Fibroblast of the aortic adventitia (primary cell): ENCODE results near the gene GMDS. TPM values are rescaled to one million over a fixed set of nuclear protein-coding genes. Genes with fewer than 3 reads are reported as not detected.
A peak's percentile ranks its signal among the peaks of the same experiment; 100 is the strongest.

Source experiments
- DNase-seq: peaks from one replicate; pipeline ENCODE4 v3.0.0-alpha.2; 2010; ENCODE audit warnings: low read depth
- H3K4me3 ChIP-seq: 2 replicates; pipeline ENCODE4 v1.5.1; 2011; ENCODE audit warnings: low read depth, mild to moderate bottlenecking, control low read depth, low read length, moderate library complexity
- total RNA-seq: library from RNA; depleted of rRNA; stranded (reverse); fragments of >200 nt; gene quantifications from 2 replicates; pipeline ENCODE4 v1.2.3, GENCODE V29; 2012; ENCODE audit warnings: low replicate concordance
- TF ChIP-seq, protein P1 (sequence below): IDR thresholded peaks from 2 replicates; pipeline ENCODE4 v1.5.1; 2011; ENCODE audit warnings: mild to moderate bottlenecking, low read length, control low read depth, inconsistent platforms; ENCODE audit not compliant: insufficient read depth

Gene GMDS
- total RNA-seq, 1 donor = 15.9 TPM

DNA sequence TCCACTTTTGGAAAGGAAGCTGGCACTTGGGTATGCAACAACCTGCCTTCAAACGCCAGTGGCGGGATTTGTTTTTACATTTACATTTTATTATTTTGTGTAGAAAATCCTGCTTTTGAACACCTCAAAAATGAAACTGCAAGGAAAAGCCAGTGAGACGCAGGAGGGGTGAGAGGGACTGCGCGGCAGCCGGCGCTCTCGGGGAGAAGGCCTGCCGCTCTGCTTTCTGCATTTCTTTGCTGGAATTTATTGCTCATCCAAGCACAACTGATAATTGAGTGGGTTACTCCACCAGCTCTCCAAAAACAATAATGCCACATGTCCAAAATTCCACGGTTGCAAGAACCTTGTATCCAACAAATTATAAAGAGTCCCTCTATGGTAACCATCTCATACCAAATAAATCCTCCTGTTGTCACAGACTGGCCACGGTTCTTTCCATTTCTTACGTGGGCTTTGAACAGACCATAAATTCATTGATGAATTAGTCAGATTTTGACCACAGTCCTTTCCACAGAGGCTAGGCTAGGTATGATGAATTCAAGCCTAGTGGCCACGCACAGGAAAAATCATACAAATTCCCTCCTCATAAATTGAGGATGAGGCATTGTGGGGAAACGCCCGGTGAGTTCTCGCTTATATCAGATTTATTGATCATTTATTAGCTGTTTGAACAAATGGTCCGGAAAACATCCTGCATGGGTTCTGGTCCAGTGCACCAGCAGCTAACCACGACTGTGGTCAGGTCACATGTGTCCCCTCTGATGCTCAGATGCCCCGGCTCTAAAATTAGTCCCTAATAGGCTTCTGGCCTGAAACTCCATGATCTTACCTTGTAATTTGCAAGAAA lies 667.3 kb downstream of the GMDS start:
- H3K4me3 ChIP-seq = no peak overlapping the region
- TF ChIP-seq, protein P1, sequence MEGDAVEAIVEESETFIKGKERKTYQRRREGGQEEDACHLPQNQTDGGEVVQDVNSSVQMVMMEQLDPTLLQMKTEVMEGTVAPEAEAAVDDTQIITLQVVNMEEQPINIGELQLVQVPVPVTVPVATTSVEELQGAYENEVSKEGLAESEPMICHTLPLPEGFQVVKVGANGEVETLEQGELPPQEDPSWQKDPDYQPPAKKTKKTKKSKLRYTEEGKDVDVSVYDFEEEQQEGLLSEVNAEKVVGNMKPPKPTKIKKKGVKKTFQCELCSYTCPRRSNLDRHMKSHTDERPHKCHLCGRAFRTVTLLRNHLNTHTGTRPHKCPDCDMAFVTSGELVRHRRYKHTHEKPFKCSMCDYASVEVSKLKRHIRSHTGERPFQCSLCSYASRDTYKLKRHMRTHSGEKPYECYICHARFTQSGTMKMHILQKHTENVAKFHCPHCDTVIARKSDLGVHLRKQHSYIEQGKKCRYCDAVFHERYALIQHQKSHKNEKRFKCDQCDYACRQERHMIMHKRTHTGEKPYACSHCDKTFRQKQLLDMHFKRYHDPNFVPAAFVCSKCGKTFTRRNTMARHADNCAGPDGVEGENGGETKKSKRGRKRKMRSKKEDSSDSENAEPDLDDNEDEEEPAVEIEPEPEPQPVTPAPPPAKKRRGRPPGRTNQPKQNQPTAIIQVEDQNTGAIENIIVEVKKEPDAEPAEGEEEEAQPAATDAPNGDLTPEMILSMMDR = no peak
- no peak for DNase-seq

DNA sequence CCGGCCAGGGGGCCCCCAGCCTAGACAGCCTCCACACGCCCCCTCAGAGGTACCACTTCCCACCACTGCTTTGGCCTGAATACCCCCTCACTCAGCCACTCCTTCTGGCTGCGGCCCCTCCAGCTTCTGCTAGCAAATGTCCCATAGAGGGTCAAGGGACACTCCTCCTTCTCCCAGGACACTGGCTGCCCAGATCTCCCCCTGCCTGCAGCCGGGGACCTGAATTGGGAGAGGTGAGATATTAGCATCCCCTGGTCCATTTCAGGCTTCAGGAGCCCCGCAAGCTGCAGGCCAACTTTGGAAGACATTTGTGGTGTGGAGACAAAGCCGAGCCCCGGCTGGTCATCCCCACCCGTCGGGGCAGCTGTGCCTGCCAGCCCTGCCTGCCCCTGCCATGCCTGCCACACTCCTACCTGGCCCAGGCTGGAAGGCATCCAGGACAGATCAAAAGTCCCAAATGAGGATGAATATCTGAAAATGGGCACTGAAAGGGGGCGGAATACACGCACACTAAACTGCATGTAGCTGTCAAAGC lies 668.2 kb downstream of the GMDS start:
- DNase-seq = no peak
- TF ChIP-seq, protein P1 = no peak
- H3K4me3 ChIP-seq = no peak overlapping the region

DNA sequence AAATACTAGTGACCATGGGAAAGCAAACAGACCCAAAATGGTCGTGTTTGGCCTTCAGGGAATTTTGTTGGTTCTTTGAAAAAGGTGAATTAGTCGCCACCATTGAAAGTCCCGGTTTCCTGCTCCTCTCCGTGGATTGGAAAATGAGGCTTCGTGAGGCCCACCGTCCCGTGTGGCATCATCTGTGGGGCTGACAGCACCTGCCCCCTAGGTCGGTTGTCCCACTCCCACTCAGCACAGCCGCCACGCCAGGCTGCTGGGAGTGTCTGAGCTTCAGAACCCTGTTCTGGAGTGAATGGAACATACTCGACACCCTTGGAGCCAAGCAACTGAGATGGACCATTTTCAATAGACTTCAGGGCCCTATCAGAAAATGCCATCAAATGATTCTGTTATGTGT lies 668.7 kb downstream of the GMDS start:
- no peak overlapping the region for H3K4me3 ChIP-seq
- TF ChIP-seq, protein P1 = no peak
- DNase-seq = no peak

DNA sequence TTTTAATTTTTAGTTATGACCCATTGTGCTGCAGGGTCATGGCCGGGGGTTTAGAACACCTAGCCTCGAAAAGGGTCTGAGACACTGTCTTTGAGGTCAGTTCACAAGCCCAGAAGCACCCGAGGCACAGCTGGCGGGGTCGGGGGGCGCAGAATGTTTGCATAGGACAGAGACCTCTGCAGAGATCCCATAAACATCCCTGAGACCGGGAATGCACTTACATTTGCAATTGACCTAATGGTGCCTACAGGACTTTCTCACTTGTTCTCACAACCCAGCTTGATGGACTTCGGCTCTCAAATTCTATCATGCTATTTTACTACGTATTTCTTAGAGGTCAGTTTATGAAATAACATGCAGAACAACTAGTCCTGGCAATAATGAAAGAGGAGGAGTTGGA lies 669.2 kb downstream of the GMDS start:
- no peak for DNase-seq
- H3K4me3 ChIP-seq = no peak overlapping the region
- TF ChIP-seq, protein P1 = no peak

DNA sequence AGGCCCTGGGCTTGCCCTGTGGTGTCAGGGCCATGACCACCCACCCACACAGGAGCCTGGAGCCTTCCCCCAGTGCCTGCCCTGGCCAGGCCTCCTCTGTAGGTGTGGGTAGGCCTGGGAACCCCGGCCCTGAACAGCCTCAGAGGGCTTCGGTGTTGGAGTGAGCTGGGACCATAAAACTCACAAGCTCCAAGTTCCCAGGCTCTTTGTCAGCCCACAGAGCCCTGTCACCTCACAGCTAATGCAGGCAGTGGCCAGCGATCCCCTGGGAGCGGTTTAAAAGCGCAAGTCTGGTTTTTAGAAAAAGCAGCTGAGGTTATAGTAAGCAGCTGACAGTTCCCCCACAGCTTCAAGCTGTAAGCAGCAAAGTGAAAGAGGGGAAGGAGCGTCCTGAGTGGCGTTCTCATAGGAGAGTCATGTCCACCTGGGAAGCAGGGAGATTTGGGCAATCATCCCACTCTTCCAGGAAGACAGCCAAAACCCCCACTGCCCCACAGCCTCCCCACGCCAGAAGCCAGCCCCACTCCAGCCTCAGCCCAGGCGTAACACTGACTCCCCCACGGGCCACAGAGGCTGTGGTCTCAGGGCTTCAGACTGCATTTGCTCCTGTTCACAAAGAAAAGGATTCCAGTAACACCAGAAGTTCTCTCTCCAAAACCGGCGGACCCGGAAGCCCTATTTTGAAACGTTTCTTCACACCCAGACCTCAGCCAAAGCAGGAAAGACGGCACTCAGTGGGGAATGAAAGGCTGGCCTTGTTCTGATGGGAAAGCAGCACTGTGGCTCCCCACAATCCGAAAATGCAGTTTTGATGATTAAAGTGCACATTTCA lies 670.0 kb downstream of the GMDS start:
- peak; percentile 22 for DNase-seq
- TF ChIP-seq, protein P1 = no peak
- no peak overlapping the region for H3K4me3 ChIP-seq

DNA sequence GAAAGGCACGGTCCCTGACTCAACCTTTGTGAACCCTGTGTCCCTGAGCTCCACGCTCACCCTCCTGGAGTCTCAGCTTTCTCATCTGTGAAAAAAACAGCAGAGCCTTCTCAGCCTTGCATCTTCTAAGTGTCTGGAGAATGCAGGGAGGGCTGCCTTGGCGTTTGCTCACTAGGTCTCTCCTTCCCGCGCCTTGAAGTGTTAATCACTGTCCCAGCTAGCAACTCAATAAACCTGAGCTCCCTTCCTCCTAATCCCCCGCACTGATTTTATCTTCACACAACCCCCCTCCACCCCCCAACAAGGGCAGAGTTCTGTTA lies 670.6 kb downstream of the GMDS start:
- H3K4me3 ChIP-seq = no peak overlapping the region
- TF ChIP-seq, protein P1 = no peak
- DNase-seq = no peak
